Head of caudate nucleus (tissue), 42 donors: ENCODE data around the gene MAP3K9.

ENCODE experiments used
- DNase-seq, 42 donors: peaks; one replicate each; pipeline versions ENCODE4 v3.0.0 to v3.0.0-alpha.2; 2020 to 2021; ENCODE audit warnings: mixed read lengths in 7 of 42
- intact Hi-C: fragments of 100-400 bp; cut with DNase I; formaldehyde crosslinking; loops from one replicate; pipeline ENCODE4 v1.15.0; 2022

The MAP3K9 gene

DNA sequence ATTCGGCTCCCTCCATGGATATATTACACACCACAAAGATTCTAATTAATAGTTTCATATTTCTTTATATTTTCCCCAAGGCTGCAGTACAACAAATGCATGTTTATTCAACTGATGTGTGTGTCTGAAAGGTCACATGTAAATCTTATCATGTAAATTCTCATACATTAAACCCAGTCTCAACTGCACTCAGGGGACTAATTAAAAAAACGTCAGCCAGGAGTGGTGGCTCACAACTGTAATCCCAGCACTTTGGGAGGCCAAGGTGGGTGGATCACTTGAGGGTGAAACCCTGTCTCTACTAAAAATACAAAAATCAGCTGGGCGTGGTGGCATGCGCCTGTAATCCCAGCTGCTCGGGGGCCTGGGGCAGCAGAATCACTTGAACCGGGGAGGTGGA, 67.8 kb downstream of the MAP3K9 start:
- intact Hi-C loops = no loop called here
- DNase-seq = no peak

DNA sequence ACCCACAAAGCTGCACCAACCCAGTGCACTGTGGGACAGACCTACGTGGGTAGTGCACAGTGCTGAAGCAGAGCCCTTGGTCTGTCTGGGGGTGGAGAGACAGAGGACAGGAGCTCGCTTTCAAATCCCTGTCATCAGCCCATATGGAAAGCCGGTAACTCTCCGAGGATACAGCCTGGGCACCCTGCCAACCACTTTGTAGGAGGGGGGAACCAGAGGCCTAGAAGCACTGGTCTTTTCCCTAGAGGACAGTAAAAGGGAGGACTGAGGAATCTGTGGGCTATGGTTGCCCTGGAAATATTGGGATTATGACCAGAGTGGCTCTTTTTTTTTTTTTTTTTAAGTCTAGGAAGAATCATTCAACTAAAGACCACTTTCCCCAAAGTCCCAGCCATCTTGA, 74.3 kb downstream of the MAP3K9 start:
- no peak for DNase-seq
- intact Hi-C loops = no loop called here

DNA sequence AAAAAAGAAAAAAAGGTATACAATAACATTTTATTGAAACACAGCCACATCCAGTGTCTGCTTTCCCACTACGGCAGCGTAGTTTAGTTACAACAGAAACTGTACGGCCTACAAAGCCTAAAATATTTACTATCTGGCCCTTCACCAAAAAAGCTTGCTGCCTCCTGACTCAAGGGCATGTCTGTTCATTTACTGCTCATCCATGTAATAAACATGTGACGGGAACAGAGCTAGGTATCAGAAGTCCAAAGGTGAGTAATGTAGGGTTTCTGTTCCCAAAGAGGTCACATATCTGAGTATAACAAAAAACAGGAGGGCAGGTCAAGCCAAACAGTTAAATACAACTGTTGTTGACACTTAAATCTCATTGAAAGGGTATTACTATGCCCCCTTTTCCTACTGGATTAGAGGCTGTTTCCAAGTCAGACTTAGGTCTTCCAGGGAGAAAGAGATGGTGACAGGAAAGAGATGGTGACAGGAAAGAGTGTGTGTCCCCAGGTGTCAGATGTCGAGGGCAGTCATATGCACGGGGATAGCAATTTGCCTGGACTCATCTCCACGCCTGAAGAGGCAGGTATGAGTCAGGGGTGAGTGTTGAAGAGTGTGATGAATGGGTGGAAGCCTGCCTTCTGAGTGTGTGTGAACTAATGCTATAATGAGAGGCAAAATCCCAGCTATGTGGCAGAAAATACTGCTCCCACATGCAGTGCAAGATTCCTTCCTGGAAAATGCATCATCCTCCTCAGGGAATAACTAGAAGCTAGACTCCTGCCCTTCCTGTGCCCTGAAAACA, 77.7 kb downstream of the MAP3K9 start:
- DNase-seq = no peak

DNA sequence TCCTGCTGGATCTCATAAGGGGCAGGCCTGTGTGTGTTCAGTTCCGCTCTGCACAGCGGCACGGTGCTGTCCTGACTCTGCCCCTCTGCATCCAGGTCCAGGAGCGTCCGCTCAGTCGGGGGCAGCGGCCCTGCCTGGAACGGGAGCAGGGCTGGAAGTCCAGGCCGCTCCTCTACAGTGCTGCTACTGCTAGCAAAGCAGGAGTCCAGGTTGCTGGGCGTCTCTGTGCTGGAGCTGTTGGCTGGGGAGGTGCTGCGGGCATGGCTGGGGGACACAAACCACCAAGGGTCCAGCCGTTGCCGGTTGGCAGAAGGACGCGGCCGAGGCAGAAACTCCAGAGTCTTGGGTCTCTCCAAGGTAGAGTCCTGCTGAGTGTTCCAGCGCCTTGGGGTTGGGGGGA, 78.9 kb downstream of the MAP3K9 start:
- intact Hi-C loops = no loop called here
- no peak for DNase-seq

More for the DNA sequence above, 77.7 kb downstream of the MAP3K9 start:
- intact Hi-C loops = no loop called here

DNA sequence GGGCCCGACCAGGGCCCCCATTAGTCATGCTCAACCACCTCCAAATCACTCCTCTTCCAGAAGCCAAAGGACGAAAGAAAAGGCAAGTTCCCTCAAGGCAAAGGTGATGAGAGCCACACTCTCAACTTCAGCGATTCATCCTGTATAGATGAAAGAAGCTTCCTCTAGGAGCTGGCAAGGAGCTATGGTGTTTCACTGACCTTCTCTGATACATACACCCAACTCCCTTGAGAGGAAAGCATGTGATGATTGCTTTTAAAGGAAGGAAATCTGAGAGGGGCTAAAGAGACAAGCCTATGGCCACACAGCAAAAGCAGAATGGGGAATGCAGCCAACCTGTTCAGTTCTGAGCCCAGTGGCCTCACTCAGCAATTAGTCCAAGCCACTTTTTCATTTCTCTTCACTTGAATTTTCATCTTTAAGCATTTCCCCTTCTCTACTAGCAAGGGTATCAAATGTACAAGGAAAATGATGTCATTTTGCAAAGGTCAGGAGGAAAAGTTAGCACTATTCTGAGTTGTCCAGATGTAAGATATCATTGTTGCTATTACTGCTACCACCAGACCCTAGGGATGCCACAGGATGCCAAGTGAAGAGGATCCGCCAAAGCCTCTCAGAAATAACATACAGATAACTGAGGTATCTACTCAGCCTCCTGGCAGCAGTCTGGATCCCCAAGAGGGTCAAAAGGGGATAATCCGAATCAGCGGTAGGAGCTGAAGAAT, 82.5 kb downstream of the MAP3K9 start:
- DNase-seq = no peak
- intact Hi-C loops = no loop called here

DNA sequence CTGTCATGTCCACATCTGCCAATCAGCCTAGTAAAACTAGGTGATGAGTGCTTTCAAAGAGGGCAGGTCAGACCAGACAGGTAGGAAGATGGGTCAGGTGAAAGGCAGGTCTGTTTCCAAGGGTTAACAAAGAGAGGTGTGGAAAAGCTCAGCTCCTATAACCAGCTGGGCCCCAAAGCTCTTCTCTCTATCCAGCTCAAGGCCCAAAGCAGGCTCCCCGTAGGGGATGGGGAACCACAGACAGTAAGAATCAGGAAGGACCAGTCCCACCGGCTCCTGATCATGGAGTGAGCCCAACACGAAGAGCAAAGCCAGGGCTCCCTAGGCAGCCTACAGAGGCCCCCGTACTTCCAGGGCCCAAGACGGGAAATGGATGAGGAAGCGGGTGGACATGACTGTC, 84.4 kb downstream of the MAP3K9 start:
- no peak for DNase-seq
- intact Hi-C loops = no loop called here

DNA sequence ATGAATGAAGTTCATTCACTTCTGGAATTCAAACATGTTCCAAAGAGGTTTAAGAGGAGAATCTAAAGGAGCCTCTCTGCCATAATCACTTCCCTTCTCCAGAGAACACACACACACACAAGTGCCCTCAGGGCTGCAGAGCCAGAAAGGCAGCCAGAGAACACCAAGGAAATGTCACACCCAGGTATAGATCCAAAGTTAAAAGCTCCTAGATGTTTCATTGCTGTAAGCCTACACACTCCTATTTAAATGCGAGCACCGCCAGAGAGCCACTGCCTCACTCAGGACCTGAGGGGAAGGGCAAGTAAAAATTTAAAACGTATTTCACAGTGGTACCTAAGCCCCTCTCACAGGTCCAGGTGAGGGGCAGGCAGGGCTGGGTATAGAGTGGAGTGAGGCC, 85.2 kb downstream of the MAP3K9 start:
- DNase-seq = no peak
- intact Hi-C loops = no loop called here

DNA sequence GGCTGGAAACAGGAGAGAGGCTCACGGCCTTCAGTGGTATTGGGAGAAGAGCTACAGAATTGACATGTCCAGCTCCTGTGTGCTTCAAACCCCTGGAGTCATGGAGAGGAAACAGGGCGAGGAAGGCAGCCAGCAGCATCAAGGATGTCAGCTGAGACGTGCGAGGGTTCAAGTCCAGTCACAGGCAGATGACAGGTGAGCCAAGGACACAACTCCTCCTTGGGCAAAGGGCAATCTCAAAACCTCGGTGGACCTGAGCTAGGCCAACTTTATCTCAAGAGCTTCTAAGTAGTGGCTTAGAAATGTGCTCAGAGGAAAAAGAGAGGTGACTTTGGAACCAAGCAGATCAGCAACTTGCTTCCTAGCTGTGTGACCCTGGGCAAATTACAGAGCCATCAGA, 86.0 kb downstream of the MAP3K9 start:
- intact Hi-C loops = no loop called here
- DNase-seq = no peak

DNA sequence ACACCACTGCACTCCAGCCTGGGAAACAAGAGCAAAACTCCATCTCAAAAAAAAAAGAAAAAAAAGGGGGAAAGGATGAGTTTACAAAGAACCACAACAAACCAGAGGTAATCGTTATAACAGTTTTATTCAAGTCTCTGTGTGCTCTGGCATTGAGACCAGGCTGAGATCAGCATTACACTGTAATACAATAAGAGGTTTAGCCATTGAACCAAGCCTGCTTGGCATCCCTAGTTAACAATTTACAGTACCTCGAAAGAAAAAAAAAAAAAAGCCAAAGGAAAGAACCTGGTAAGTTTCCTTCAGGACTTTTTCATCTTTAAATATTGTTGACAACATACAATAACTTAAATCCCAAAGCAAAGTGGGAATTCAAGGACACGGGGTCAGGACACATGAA, 86.9 kb downstream of the MAP3K9 start:
- DNase-seq = no peak
- intact Hi-C loops = no loop called here

DNA sequence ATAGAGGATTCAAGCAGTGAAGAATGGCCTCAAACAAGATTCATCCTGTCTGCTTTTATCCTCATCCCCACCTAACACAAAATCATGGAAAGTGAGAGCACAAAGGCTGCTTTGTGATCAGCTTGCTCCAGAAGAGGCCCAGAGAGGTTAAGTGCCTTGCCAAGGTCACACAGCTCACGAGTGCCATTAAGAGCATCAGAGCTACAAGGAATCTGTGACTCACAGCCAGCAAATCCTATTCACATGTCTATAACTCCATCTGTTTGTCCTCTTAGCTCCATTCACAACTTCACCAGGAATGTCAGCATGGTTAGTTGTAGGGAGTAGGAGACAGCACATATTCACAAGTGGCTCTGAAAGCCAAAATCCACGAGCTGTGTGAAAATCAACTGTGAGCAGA, 87.8 kb downstream of the MAP3K9 start:
- intact Hi-C loops = no loop called here
- DNase-seq = no peak

DNA sequence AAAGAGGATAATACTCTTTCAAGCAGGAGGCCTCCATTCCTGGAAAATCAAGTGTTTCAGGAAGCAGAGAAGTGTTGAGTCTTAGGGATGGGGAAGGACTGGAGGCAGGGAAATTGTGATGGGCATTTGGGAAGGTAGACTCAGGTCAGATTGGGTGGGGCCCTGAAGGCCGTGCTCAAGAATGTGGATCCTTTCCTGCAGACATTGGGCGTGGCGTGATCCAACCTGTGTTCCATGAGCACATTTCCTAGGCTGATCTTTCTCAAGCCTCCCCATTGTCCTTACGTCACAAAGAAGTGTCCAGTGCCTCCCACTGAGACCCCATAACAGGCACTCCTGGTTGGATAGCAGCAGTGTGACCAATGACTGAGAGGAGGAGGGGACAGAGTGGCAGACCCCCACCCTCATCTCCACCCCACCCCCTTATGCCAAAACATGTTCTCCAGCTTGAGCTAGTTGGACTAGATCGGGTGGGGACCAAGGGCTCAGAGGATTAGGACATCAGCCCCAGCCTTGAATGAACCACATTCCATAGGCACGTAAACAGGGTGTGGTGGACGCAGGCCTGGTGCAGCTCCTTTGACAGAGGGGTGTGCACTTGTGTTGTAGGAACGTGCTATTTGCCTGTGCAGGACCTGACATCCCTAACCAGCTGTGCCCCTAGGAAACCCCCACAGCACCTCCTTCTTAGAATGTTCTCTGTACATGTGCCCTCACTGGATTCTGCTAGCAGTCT, 90.8 kb downstream of the MAP3K9 start:
- no peak for DNase-seq
- intact Hi-C loops = no loop called here

DNA sequence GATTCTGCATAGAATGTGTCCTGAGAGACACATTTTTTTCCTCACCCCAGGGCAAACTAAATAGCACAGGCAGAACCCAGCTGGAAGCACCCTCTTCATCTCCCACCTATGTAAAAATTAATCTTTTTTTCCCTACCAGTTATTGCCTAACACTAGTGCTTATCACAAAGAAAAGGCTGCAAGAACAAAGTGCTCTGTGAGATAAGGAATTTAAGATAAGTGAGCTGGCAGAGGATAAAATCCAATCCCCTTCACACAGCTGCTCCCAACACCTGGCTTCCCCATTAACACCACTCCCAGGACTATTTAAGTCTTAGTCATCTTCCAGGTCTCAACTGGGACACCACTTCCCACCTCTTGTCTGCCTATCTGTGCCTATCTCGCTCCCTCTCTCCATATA, 92.4 kb downstream of the MAP3K9 start:
- intact Hi-C loops = no loop called here
- DNase-seq = no peak

DNA sequence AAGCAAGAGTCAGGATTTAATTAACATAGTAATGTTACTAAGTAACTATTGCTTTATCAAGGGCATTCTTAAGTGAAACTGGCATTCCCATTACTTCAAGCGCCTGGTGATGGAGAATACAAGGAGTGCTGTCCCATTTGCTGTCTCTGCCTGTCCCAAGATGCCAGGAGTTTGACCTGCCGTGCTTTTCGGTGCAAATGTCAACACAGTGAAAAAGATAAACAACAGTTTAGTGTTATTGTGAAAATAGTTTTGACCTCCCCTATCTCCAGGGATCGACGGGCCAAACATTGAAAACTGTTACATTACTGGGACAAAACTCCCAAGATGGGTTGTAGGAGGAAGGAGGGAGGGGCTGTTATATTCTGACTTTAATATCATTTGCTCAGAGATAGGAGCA, 92.8 kb downstream of the MAP3K9 start:
- intact Hi-C loops = no loop called here
- DNase-seq = no peak

DNA sequence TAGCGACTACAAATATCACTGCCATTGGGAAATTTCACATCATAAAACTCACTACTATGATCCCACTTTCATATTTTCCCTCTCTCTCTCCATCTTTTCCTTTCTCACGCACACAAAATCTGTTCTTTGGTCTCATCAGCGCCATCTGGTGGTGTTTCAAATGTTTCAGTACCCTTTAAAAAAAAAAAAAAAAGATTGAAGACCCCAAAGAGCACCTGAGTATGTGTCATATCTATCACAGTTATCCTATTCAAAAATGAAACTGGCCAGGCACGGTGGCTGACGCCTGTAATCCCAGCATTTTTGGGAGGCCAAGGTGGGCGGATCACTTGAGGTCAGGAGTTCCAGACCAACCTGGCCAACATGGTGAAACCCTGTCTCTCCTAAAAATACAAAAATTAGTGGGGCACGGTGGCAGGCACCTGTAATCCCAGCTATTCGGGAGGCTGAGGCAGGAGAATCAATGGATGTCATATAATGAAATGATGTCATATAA, 95.2 kb downstream of the MAP3K9 start:
- intact Hi-C loops = no loop called here
- peak in 22 of 42 donors; percentile 13 to 73 (median 30) for DNase-seq

DNA sequence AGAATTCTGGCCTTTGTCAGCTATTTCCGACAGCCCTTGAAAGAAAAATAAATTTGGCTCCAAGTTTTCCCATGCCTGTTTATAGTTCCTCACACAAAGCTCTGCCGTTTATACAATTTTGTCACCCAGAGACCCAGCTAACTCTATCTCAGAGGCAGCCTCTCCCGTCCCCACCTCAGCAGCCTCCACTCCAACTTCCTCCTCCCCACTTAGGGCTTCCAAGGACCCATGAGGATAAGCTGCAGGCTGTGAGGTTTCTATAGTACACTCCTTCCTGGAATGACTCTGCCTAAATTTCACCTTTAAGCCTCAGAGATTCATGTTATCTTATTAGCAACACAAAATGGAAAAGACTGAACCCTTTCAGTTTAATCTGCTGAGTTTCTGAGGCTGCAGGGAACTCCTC, 95.8 kb downstream of the MAP3K9 start:
- DNase-seq = no peak
- intact Hi-C loops = no loop called here

DNA sequence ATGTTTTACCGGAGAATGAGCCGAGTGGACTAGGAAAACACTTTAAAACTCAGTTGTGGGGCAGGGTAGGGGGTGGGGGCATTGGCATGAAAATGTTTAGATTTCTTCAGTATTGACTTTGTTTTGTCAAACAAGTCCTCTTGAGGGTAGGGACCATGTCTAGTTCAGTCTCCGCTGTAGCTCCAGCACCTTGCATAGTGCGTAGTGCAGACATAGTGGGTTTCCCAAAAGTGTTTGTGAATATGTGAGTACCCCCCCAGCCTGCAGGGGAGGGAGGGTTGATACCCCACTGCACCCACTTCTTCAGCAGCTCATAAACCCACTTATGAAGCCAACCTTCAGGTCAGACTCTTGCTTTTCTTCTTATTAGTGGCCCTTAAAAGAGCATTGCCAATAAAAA, 96.2 kb downstream of the MAP3K9 start:
- DNase-seq = no peak
- intact Hi-C loops = no loop called here

DNA sequence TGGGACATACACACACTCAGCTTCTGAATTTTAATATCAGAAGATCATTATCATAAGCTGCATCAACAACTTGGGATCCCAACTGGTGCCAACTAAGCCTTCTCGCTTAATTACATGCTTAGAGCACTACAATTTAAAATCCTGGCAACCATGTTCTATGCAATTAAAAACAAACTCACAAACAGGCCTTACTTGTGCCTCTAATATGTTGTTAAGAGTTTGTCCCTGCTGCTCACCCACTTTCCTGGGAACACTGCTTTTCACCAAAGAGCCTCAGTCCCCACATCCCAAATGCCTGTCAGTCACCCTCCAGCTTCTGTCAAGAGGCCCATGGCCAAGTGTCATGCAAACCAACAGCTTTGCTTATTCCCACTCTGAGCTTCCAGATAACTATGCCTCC, 97.9 kb downstream of the MAP3K9 start:
- no peak for DNase-seq
- intact Hi-C loops = no loop called here

DNA sequence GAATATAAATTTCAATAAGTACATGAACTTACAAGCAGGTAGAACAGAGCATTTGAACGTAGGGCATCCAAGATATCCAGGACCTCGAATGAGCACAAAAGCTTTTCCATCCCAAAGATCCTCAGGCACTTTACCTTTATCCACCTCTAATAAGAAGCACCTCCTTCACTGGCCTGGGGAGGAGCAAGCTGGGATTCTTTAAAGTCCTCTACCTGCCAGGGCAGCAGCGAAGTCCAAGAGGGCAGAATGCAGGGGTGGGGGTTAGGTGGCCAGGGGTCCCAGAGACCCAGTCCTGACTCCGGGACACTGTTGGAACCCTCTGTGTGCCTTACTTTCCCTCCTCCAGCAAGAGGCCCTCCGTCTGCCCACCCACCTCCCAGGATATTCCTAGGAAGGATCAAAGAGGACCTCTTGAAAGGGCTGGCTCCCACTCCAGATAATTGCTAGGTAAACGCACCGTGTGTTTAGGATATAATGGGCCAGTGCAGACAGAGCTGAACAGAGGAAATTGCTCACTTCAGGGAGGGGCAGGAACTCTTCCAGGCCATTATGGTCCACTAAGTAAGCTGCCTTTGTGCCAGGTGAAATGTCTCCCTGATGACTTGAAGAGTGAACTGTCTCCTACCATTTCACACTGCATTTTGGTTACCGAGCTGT, 99.5 kb downstream of the MAP3K9 start:
- DNase-seq = no peak
- intact Hi-C loops = no loop called here

DNA sequence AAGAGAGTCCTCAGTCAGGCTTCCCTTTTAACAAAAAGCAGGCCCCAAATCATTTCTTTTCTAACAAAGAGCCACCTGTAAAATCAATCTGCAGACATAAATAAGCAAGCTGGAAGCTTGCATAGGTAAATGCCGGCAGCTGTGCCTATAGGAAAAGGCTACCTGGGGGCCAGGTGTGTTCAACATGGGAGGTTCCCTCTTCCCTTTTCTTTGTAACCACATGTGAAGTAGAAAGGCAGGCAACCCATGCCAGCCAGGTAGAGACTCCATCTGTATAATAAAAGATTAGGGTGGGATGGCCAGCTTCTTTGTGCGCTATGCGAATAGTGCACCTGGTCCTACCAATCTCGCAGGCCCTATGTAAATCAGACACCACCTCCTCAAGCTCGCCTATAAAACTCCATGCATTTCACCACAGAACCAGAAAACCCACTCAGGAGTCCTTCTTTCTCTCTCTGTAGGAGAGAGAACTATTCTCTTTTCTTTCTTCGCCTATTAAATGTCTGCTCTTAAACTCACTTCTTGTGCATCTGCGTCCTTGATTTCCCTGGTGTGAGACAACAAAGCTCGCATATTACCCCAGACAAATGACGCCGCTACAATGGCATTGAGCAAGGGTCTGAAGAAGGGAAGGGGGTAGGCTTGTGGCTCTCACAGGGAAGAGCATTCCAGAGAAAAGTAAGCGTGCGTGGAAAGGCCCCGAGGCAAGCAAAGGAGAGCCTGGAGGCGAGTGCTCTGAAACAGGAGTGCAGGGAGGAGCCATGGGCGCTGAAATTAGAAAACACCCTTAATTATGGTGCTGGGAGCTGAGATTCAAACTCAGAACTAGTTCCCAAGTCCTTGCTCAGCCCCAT, 100.4 kb downstream of the MAP3K9 start:
- DNase-seq = no peak
- intact Hi-C loops = no loop called here
